OCI-LY1 (cell line): ENCODE results near the gene IFT25.

Source experiments
- H2AFZ ChIP-seq: fragments of 200-600 bp; sonication (generic), shearing (Covaris generic); 2 replicates; pipeline ENCODE4 v1.6.0; 2014; ENCODE audit warnings: antibody characterized with exemption, mild to moderate bottlenecking, low read length
- H3F3A ChIP-seq: fragments of 200-600 bp; sonication (generic), shearing (Covaris generic); 2 replicates; pipeline ENCODE4 v1.6.0; 2014; ENCODE audit warnings: mild to moderate bottlenecking, antibody characterized with exemption, low read length, moderate library complexity; ENCODE audit not compliant: insufficient read depth
- H3K27ac ChIP-seq: fragments of 200-600 bp; sonication (generic); 2 replicates; pipeline ENCODE4 v1.5.1; 2014; ENCODE audit warnings: low read length, mixed run types, mild to moderate bottlenecking, low read depth; ENCODE audit not compliant: poor library complexity, severe bottlenecking
- H3K27me3 ChIP-seq: fragments of 200-600 bp; sonication (generic); 2 replicates; pipeline ENCODE4 v1.6.0; 2014; ENCODE audit warnings: antibody characterized with exemption, mild to moderate bottlenecking, low read length, moderate library complexity; ENCODE audit not compliant: insufficient read depth
- H3K36me3 ChIP-seq: fragments of 200-600 bp; sonication (generic); 2 replicates; pipeline ENCODE4 v1.6.1; 2014; ENCODE audit warnings: mild to moderate bottlenecking, antibody characterized with exemption, low read length, moderate library complexity, mixed read lengths; ENCODE audit not compliant: insufficient read depth
- H3K4me1 ChIP-seq: fragments of 200-600 bp; sonication (generic); 2 replicates; pipeline ENCODE4 v1.5.1; 2014; ENCODE audit warnings: mild to moderate bottlenecking, low read length, moderate library complexity; ENCODE audit not compliant: insufficient read depth, severe bottlenecking
- H3K4me2 ChIP-seq: fragments of 200-600 bp; sonication (generic), shearing (Covaris generic); 2 replicates; pipeline ENCODE4 v1.6.1; 2014; ENCODE audit warnings: low read length
- H3K4me3 ChIP-seq: fragments of 200-600 bp; sonication (generic); 2 replicates; pipeline ENCODE4 v1.5.1; 2014; ENCODE audit warnings: low read length, low read depth, mild to moderate bottlenecking, mixed read lengths; ENCODE audit not compliant: poor library complexity, severe bottlenecking
- H3K79me2 ChIP-seq: fragments of 200-600 bp; shearing (Covaris generic); 2 replicates; pipeline ENCODE4 v1.6.1; 2016; ENCODE audit warnings: mixed run types, low read length, mixed read lengths; ENCODE audit not compliant: insufficient read depth
- H3K9ac ChIP-seq: fragments of 200-600 bp; sonication (generic), shearing (Covaris generic); 2 replicates; pipeline ENCODE4 v1.6.1; 2014; ENCODE audit warnings: mild to moderate bottlenecking, low read length, mixed read lengths
- H3K9me2 ChIP-seq: fragments of 200-600 bp; sonication (generic), shearing (Covaris generic); 2 replicates; pipeline ENCODE4 v1.6.1; 2014; ENCODE audit warnings: low read depth, mild to moderate bottlenecking, low read length, mixed read lengths
- H3K9me3 ChIP-seq: fragments of 200-600 bp; shearing (Covaris generic); 2 replicates; pipeline ENCODE4 v1.6.1; 2014; ENCODE audit warnings: low read length, mixed read lengths
- H4K20me1 ChIP-seq: fragments of 200-600 bp; sonication (generic), shearing (Covaris generic); 2 replicates; pipeline ENCODE4 v1.6.0; 2016; ENCODE audit warnings: mild to moderate bottlenecking, low read length; ENCODE audit not compliant: insufficient read depth
- EZH2 ChIP-seq: fragments of 200-600 bp; sonication (generic), shearing (Covaris generic); IDR thresholded peaks from 2 replicates; pipeline ENCODE4 v1.8.0; 2017; ENCODE audit warnings: borderline replicate concordance, mixed run types, mild to moderate bottlenecking, antibody characterized with exemption, low read length, moderate library complexity, mixed read lengths
- TF ChIP-seq, protein P1 (sequence below): fragments of 200-600 bp; sonication (generic), shearing (Covaris generic); IDR thresholded peaks from 2 replicates; pipeline ENCODE4 v1.5.1; 2017; ENCODE audit warnings: mild to moderate bottlenecking, antibody characterized with exemption, low read length, moderate library complexity, mixed read lengths

The IFT25 gene

DNA sequence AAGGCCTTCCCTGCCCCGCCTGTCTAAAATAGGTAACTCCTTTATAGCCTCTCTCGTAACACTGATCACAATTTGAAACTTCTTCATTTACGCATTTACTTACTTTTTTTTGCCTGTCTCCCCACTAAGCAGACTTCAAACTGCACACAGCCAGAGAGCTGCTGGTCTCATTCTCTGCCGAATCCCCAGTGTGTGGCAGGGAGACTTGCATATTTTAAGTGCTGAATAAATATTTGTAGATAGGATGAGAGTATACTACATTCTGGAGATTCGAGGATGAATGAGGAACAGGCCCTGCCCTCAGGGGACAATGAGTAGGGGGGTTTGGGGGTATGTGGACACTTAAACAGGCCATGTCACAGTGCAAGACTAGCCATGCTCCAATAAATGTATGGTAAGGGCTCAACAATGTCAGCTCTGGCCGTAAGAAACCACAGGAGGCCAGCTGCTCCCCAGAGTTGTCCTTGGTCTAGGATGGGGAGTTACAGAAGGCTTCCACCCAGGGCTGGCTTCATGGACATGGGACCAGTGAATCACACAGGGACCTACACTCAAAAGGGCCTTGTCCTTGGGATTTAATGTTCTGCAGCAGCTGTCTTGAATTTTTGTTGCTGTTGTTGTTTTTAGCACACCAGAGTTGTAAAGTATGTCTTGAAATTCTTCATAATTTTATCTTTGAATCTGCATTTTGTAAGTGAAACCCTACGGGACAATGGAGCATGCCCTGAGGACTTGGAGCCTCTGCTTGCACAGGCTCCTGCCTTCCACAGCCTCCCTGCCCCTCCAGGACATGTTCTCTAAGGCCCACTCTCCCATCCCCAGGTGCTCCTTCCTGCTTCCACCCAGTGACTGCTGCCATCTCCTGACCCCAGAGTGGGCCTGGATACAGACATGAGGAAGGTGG is 43.0 kb downstream of the IFT25 start:
- H3K9me2 ChIP-seq: no peaks in the 10 kb centered on the region
- no peaks in the 10 kb centered on the region for H3K9me3 ChIP-seq
- H3K4me2 ChIP-seq: no peak overlapping the region
- no peaks in the 10 kb centered on the region for H4K20me1 ChIP-seq
- H3K4me1 ChIP-seq: no peaks in the 10 kb centered on the region
- no peak overlapping the region for H2AFZ ChIP-seq
- H3K27me3 ChIP-seq: no peaks in the 10 kb centered on the region
- H3K27ac ChIP-seq: no peak overlapping the region
- H3K79me2 ChIP-seq: no peaks in the 10 kb centered on the region
- no peaks in the 10 kb centered on the region for H3F3A ChIP-seq
- no peak overlapping the region for H3K9ac ChIP-seq
- H3K36me3 ChIP-seq: no peaks in the 10 kb centered on the region
- H3K4me3 ChIP-seq: no peak overlapping the region
- TF ChIP-seq, protein P1, sequence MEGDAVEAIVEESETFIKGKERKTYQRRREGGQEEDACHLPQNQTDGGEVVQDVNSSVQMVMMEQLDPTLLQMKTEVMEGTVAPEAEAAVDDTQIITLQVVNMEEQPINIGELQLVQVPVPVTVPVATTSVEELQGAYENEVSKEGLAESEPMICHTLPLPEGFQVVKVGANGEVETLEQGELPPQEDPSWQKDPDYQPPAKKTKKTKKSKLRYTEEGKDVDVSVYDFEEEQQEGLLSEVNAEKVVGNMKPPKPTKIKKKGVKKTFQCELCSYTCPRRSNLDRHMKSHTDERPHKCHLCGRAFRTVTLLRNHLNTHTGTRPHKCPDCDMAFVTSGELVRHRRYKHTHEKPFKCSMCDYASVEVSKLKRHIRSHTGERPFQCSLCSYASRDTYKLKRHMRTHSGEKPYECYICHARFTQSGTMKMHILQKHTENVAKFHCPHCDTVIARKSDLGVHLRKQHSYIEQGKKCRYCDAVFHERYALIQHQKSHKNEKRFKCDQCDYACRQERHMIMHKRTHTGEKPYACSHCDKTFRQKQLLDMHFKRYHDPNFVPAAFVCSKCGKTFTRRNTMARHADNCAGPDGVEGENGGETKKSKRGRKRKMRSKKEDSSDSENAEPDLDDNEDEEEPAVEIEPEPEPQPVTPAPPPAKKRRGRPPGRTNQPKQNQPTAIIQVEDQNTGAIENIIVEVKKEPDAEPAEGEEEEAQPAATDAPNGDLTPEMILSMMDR: no peak
- TF ChIP-seq EZH2: no peak

DNA sequence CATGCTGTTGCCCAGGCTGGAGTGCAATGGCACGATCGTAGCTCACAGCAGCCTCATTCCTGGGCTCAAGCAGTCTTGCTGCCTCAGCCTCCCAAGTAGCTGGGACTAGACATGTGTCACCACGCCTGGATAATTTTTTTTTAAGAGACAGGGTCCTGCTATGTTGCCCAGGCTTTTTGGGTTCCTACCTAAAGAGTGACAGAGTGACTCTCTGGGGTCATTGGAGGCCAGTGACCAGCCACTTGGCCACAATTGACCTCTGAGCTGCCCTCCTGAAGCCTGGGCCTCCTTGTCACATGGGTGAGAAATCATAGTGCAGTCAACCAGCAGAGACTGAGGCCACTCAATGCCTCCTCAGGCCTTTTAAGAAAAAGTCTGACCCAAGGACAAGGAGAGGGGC is 45.8 kb downstream of the IFT25 start:
- Histone ChIP-seq H3K36me3 (no peaks in the 10 kb centered on the region), H3K9me2 (no peaks in the 10 kb centered on the region), H3K27me3 (no peaks in the 10 kb centered on the region), H3K79me2 (no peaks in the 10 kb centered on the region), H2AFZ (no peak overlapping the region), H3K27ac (no peak overlapping the region), H4K20me1 (no peaks in the 10 kb centered on the region), H3K9me3 (no peaks in the 10 kb centered on the region), H3K4me1 (no peaks in the 10 kb centered on the region), H3K9ac (no peak overlapping the region), H3K4me3 (no peak overlapping the region), H3F3A (no peaks in the 10 kb centered on the region), H3K4me2 (no peak overlapping the region)
- no peak for TF ChIP-seq EZH2
- TF ChIP-seq, protein P1: no peak

DNA sequence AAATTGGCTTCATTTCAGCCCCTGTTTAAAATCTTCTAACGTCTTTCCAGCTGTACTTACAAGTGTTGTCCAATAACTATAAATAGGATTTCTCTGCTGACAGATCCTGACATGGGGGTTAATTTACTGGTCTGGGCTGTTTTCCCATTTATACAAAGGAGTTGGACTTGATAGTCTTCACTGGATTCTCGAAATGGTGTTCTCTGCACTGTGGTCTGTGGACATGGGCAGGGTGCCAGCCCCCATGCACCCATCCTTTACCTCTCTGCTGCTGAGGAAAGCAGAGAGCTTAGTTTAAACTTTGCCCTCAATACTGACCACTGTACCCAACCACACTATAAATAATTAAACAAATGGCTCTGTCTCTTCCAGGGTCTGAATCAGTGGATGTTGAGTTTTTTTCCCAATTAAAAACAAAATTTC is 46.3 kb downstream of the IFT25 start:
- Histone ChIP-seq H2AFZ (no peak overlapping the region), H3K79me2 (no peaks in the 10 kb centered on the region), H3K27ac (no peak overlapping the region), H3K4me2 (no peak overlapping the region), H3K4me1 (no peaks in the 10 kb centered on the region), H3F3A (no peaks in the 10 kb centered on the region), H3K36me3 (no peaks in the 10 kb centered on the region), H3K9ac (no peak overlapping the region), H3K9me3 (no peaks in the 10 kb centered on the region), H3K4me3 (no peak overlapping the region), H3K9me2 (no peaks in the 10 kb centered on the region), H4K20me1 (no peaks in the 10 kb centered on the region), H3K27me3 (no peaks in the 10 kb centered on the region)
- TF ChIP-seq, protein P1: no peak
- TF ChIP-seq EZH2: no peak
